ENCODE results near the gene HINT2.

Gene HINT2

DNA sequence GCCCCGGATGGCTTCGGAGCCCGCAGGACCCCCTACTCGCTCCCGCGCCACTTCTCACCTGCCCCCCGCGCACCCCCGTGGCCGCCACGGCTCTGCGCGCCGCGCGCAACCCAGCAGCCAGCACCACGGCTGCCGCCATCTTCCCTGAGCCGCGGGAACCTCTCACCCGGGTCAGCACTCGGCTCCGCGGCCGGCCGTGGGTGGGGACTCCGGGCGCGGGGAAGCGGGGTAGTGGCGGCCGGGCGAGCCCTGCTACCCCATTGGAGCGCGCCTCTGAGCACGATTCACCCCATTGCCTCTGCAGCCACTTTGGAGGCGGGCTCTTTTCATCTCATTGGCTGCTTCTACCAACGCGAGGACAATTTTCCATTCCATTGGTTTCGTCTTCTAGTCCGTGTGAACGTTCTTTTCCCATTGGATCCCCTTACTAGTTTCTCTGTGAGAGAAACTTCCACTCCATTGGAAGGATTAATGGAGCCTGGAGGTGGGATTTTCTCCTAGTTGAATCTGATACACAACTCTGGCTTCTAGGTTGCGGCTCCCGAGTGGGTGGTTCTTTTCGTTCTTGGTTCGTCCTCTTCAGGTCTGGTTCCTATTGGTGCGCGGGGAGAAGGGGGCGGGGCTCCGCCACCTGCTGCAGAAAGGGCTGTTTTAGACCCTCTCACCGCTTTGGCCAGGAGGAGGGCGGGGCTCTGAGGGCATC lies at the start of gene HINT2:
Gene HINT2 (minus strand): TSS at position 202 of the 703 bp plus-strand sequence. CDS start 63 bp downstream, at position 139.
- no peak for TF ChIP-seq EZH2phosphoT487 (IDR thresholded peaks at IDR 0.05; ENCODE audit: low read depth)
- TF ChIP-seq CTCF (IDR thresholded peaks at IDR 0.05; ENCODE audit: low read depth, low read length): no peak
- Histone ChIP-seq H3K9me3 (ENCODE audit: insufficient read depth, low read length) (no peaks in the 10 kb centered on the region), H3K79me2 (ENCODE audit: low read length) (peaks cover 9% of the 10 kb centered on the region), H3K27ac (ENCODE audit: low read length) (peak within 1 kb of the TSS; percentile 78), H3K27me3 (ENCODE audit: low read depth, low read length) (no peaks in the 10 kb centered on the region), H3K36me3 (replicated peaks; ENCODE audit: low read depth, low read length) (no peaks in the 10 kb centered on the region), H3K9ac (ENCODE audit: low read length) (peak within 1 kb of the TSS; percentile 92), H3K4me3 (ENCODE audit: low read length) (peak within 1 kb of the TSS; percentile 81), H3K4me2 (ENCODE audit: low read length) (peak within 1 kb of the TSS; percentile 99), H3K4me1 (ENCODE audit: low read length) (peaks cover 31% of the 10 kb centered on the region), H4K20me1 (ENCODE audit: insufficient read depth, low read length) (no peaks in the 10 kb centered on the region), H2AFZ (ENCODE audit: low read depth, low read length) (peak within 1 kb of the TSS; percentile 93)

DNA sequence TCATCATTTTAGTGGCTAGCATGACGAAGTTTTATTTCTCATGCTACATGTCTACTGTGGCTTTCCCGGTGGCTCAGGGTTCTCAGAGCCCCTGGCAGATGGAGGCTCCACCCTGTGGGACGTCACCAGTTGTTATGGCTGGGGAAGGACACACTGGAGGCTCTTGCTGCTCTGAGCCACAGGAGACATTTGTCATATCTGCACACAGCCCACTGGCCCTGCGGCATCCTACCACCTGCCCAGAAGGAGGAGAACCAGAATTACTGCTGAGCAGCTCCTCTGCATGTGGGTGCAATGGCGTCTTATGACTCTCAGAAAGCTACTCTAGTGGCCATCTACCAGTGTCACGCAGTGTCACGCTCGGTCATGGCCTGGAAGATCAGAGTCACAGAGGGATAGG lies 48.7 kb upstream of the HINT2 start:
- Histone ChIP-seq H3K79me2 (ENCODE audit: low read length) (no peaks in the 10 kb centered on the region), H3K4me3 (ENCODE audit: low read length) (no peak overlapping the region), H3K4me1 (ENCODE audit: low read length) (no peaks in the 10 kb centered on the region), H3K9me3 (ENCODE audit: insufficient read depth, low read length) (no peaks in the 10 kb centered on the region), H2AFZ (ENCODE audit: low read depth, low read length) (no peak overlapping the region), H4K20me1 (ENCODE audit: insufficient read depth, low read length) (no peaks in the 10 kb centered on the region), H3K27me3 (ENCODE audit: low read depth, low read length) (no peaks in the 10 kb centered on the region), H3K9ac (ENCODE audit: low read length) (no peak overlapping the region), H3K36me3 (replicated peaks; ENCODE audit: low read depth, low read length) (no peaks in the 10 kb centered on the region), H3K27ac (ENCODE audit: low read length) (no peak overlapping the region), H3K4me2 (ENCODE audit: low read length) (no peak overlapping the region)
- TF ChIP-seq CTCF (IDR thresholded peaks at IDR 0.05; ENCODE audit: low read depth, low read length) (no peak), EZH2phosphoT487 (IDR thresholded peaks at IDR 0.05; ENCODE audit: low read depth) (no peak)

GRCh38 chr9:35862328-35862727 lies 47.5 kb upstream of the HINT2 start:
- no peak overlapping the region for H3K9ac ChIP-seq (ENCODE audit: low read length)
- H3K27ac ChIP-seq (ENCODE audit: low read length): no peak overlapping the region
- no peaks in the 10 kb centered on the region for H4K20me1 ChIP-seq (ENCODE audit: insufficient read depth, low read length)
- H3K4me1 ChIP-seq (ENCODE audit: low read length): no peaks in the 10 kb centered on the region
- no peaks in the 10 kb centered on the region for H3K79me2 ChIP-seq (ENCODE audit: low read length)
- H3K27me3 ChIP-seq (ENCODE audit: low read depth, low read length): no peaks in the 10 kb centered on the region
- no peak overlapping the region for H3K4me3 ChIP-seq (ENCODE audit: low read length)
- no peaks in the 10 kb centered on the region for H3K36me3 ChIP-seq (replicated peaks; ENCODE audit: low read depth, low read length)
- H2AFZ ChIP-seq (ENCODE audit: low read depth, low read length): no peak overlapping the region
- TF ChIP-seq CTCF (IDR thresholded peaks at IDR 0.05; ENCODE audit: low read depth, low read length) (no peak), EZH2phosphoT487 (IDR thresholded peaks at IDR 0.05; ENCODE audit: low read depth) (no peak)
- H3K4me2 ChIP-seq (ENCODE audit: low read length): no peak overlapping the region
- H3K9me3 ChIP-seq (ENCODE audit: insufficient read depth, low read length): no peaks in the 10 kb centered on the region

DNA sequence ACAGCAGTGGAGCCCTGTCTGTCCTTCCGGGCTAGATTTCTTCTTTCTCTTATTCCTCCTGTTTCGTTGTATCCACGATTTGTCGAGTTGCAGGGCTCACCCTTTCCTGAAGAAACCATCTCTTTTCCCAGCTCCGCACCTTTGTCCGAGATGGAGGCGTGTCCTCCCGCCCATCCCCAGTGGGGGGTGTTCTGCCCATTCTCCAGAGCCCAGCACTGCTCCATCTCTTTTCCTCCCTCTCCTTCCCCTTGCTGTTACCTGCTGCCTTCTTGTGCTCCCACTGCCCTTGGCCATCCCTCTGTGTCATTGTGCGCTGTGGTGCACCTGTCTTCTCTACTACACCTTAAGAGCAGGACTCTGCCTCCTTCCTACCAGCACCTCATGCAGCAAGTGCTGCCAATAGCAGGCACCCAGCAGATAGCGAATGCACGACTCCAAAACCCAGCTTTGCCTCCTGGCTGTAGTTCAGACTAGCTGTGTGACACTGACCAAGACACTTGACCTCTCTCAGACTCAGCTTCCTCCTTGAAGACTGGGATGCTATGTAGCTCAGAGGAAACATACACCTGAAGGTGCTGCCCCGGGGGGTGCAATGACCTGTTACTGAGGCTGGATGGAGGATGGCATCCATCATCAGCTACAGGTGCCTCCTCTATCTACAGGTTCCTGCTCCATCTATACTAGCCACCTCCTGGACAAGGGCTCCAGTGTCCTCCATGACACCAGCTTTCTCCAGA lies 46.5 kb upstream of the HINT2 start:
- no peaks in the 10 kb centered on the region for H4K20me1 ChIP-seq (ENCODE audit: insufficient read depth, low read length)
- TF ChIP-seq CTCF (IDR thresholded peaks at IDR 0.05; ENCODE audit: low read depth, low read length): no peak
- no peak for TF ChIP-seq EZH2phosphoT487 (IDR thresholded peaks at IDR 0.05; ENCODE audit: low read depth)
- no peak overlapping the region for H3K4me3 ChIP-seq (ENCODE audit: low read length)
- no peak overlapping the region for H3K9ac ChIP-seq (ENCODE audit: low read length)
- H3K27me3 ChIP-seq (ENCODE audit: low read depth, low read length): no peaks in the 10 kb centered on the region
- no peak overlapping the region for H2AFZ ChIP-seq (ENCODE audit: low read depth, low read length)
- no peaks in the 10 kb centered on the region for H3K9me3 ChIP-seq (ENCODE audit: insufficient read depth, low read length)
- H3K27ac ChIP-seq (ENCODE audit: low read length): no peak overlapping the region
- no peaks in the 10 kb centered on the region for H3K36me3 ChIP-seq (replicated peaks; ENCODE audit: low read depth, low read length)
- H3K79me2 ChIP-seq (ENCODE audit: low read length): no peaks in the 10 kb centered on the region
- no peak overlapping the region for H3K4me2 ChIP-seq (ENCODE audit: low read length)
- H3K4me1 ChIP-seq (ENCODE audit: low read length): no peaks in the 10 kb centered on the region

All from OCI-LY3 (cell line).